ENCODE measurements around the gene SLC12A9. TPM values are rescaled to one million over a fixed set of nuclear protein-coding genes. Genes with fewer than 3 reads are reported as not detected.

The SLC12A9 gene
- total RNA-seq, 4 donors from 2014 or later: 8.2 to 13.9 (median 11.8) TPM

DNA sequence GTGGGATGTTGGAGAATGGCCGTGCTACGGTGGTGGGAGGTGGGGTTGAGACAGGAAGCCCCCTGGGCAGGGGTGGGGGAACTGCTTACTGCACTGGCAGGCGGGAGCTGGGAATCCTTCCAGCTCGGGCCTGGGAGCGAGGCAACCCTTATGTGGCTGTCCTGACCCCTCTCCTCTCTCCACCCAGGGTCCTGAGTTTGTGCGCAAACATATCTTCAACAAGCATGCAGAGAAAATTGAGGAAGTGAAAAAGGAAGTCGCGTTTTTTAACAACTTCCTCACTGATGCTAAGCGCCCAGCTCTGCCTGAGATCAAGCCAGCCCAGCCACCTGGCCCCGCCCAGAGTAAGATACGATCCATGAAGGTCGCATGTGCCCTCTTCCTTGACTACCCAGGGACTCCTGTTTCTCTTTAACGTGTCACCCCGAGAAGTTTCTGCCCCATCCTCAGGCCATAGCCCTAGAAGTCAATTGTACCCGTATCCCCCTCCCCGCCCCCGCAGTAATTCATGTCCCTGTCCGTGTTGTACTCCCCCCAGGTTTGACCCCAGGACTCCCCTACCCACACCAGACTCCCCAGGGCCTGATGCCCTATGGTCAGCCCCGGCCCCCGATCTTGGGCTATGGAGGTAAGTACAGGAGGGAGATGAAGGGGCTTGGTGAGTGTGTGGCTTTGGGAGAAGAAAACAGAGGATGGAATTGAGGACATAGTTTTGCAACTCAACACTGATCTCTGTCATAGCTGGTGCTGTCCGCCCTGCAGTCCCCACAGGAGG, 35.2 kb downstream of the SLC12A9 start:
- TF ChIP-seq, protein P1, sequence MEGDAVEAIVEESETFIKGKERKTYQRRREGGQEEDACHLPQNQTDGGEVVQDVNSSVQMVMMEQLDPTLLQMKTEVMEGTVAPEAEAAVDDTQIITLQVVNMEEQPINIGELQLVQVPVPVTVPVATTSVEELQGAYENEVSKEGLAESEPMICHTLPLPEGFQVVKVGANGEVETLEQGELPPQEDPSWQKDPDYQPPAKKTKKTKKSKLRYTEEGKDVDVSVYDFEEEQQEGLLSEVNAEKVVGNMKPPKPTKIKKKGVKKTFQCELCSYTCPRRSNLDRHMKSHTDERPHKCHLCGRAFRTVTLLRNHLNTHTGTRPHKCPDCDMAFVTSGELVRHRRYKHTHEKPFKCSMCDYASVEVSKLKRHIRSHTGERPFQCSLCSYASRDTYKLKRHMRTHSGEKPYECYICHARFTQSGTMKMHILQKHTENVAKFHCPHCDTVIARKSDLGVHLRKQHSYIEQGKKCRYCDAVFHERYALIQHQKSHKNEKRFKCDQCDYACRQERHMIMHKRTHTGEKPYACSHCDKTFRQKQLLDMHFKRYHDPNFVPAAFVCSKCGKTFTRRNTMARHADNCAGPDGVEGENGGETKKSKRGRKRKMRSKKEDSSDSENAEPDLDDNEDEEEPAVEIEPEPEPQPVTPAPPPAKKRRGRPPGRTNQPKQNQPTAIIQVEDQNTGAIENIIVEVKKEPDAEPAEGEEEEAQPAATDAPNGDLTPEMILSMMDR (IDR thresholded peaks at IDR 0.05; ENCODE audit: low read depth): no peak

DNA sequence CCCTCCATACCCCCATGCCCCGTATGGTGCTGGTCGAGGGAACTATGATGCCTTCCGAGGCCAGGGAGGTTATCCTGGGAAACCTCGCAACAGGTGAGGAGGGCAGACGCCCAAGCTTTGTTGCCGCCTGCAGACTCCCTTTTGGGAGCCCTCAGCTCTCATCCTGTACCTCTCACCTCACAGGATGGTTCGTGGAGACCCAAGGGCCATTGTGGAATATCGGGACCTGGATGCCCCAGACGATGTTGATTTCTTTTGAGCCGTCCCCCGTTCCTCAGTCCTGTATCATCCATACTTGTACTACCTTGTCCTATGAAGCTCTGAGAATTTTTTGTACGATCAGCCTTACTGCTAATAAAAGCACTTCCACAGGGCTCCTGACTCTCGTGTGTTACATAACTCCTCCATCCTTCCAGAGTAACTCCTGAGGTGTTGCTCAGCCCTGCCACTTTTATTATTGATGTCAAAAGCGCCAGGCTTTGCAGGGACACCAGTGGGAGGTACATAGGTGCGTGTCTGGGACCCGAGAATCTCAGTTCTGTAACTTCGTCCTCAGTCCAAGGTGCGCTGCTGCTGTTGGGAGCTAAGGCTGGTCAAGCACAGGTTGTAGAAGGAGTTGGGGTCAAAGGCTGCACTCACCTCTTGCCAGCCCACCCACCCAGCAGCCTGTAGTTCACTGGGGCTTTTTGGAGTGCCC, 35.9 kb downstream of the SLC12A9 start:
- TF ChIP-seq, protein P1 (IDR thresholded peaks at IDR 0.05; ENCODE audit: low read depth): no peak

DNA sequence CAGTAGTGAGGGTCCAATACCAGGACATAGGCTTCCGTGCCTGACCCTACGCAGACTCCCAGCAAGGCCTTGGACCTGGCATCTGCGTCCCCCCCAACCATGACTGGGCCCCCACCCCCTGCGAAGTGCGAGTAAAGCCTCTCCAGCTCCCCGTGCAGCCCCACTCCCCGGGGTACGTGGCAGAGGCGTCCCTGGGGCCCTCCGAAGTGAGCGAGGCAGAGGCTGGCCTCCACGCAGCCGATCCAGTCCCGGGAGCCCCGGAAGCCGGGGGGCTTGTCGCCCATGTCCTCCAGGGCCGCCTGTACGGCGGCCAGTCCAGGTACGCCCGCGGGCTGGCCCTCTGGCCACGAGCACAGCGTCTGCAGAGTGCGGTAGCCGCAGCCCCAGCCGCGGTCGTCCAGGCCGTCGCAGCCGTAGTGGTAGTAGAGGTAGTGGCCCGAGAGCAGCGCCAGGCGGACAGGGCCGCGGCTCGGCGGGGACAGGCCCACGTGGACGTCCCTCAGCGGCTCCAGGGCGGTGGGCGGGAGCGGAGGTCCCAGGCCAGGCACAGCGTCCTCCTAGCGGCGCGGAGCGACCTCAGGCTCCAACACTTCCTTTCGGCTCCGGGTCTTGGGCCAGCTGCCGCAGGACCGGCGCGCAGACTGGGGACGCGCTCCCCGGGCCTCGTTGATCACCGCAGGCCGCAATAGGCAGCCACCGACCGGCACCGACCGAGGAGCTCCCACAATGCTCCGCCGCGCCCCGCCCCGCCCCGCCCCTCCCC, 36.7 kb downstream of the SLC12A9 start, which contains the start of gene UFSP1:
TSS of gene UFSP1 (minus strand) at position 728 of the 763 bp plus-strand sequence. CDS start at position 284, 444 bp downstream.
- TF ChIP-seq, protein P1 (IDR thresholded peaks at IDR 0.05; ENCODE audit: low read depth): no peak

DNA sequence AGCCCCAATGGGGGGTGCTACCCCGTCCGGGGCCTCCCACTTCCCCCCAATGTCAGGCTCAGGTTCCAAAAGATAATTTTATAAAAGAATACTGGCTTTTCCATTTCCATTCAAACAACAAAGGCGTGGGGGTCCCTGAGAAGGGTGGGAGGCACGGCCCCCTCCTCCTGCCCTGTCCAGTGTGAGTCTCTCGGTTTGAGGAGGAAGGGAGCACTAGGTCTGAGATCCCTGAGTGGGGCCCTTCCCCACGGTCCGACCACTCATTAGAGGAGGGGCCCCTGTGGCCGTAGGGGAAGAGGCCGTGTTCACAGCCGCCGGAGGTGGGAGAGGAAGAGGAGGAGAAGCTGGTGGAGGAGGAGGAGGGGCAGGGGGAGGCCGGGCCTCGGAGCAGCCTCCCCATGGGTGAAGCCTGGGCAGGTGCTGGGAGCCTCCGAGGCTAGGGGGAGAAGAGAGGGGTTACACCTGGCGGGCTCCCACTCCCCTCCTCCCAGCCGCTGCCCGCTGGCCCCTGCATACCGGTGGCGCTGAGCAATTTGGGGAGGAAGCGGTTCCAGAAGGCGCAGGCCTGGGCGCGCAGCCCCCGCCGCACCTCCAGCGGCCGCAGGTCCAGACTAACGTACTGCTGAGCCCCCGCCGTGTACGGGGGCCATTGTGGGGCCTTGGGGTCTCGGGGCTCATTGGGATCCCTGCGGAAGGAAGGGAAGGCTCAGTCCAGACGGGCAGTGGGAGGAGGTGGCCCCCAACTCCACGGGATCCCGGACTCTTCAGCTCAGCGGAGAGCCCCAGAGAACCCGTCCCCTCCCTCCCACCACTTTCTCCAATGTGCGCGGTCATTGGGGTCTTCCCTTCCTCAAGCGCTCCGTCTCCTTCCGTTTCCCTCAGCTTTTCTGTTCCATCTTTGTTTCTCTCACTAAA, 38.4 kb downstream of the SLC12A9 start:
- TF ChIP-seq, protein P1 (IDR thresholded peaks at IDR 0.05; ENCODE audit: low read depth): no peak

DNA sequence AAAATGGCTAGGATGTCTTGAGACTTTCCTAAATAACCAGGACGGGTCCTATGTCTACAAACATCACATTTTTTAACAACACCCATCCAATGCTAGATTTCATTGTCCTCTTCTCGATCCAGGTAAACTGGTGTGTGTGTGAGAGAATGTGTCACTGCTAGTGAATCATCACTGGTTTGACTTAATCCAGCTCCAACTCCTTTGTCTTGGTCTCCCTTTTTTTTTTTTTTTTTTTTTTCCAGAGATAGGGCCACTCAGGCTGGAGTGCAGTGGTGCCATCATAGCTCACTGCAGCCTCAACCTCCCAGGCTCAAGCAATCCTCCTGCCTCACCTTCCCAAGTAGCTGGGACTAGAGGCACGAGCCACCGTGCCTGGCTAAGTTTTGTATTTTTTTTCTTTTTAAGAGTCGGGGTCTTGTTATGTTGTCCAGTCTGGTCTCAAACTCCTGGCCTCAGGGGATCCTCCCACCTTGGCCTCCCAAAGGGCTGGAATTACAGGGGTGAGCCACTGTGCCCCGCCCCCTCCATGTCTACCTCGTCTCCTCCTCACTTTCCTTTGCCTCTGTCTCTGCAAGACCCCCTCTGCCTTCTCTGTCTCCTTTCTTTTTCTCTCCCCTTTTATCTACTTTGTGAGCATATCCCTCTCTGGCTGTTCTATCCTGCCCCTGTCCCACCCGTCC, 39.2 kb downstream of the SLC12A9 start:
- TF ChIP-seq, protein P1 (IDR thresholded peaks at IDR 0.05; ENCODE audit: low read depth): no peak

Measured in subcutaneous adipose tissue (tissue), 4 donors.